ENCODE measurements around the gene IL34. TPM values are rescaled to one million over a fixed set of nuclear protein-coding genes. Genes with fewer than 3 reads are reported as not detected.

Gene IL34
- total RNA-seq, 1 experiment from 2014 or later, result 0.35 TPM

- no peak for TF ChIP-seq CTCF (IDR thresholded peaks at IDR 0.05; ENCODE audit: unreplicated experiment)
- no peak overlapping the region for H3K4me3 Mint-ChIP-seq (ENCODE audit: low read depth, unreplicated experiment)
- CTCF ChIA-PET, result no interaction called here
- DNase-seq, result no peak
- H3K27ac Mint-ChIP-seq (ENCODE audit: unreplicated experiment), result no peak overlapping the region
- no peaks in the 10 kb centered on the region for H3K27me3 Mint-ChIP-seq (ENCODE audit: unreplicated experiment)
- peaks cover 18% of the 10 kb centered on the region for H3K36me3 Mint-ChIP-seq (ENCODE audit: insufficient read depth, unreplicated experiment)
- peaks cover 27% of the 10 kb centered on the region for H3K4me1 Mint-ChIP-seq (ENCODE audit: low read depth, unreplicated experiment)
- no peaks in the 10 kb centered on the region for H3K9me3 Mint-ChIP-seq (ENCODE audit: low read depth, unreplicated experiment)
- intact Hi-C loops (cut with micrococcal nuclease; ENCODE audit: unreplicated experiment), result no loop called here
- no TSS peak for BruUV-seq (replicated peaks)
Observed at GRCh38 chr16:70691223-70692129, 45.1 kb downstream of the IL34 start.

GRCh38 chr16:70692130-70692872, 45.9 kb downstream of the IL34 start:
- Mint-ChIP-seq H3K4me1 (ENCODE audit: low read depth, unreplicated experiment) (peaks cover 27% of the 10 kb centered on the region), H3K9me3 (ENCODE audit: low read depth, unreplicated experiment) (no peaks in the 10 kb centered on the region), H3K4me3 (ENCODE audit: low read depth, unreplicated experiment) (no peak overlapping the region), H3K36me3 (ENCODE audit: insufficient read depth, unreplicated experiment) (peaks cover 16% of the 10 kb centered on the region), H3K27ac (ENCODE audit: unreplicated experiment) (no peak overlapping the region), H3K27me3 (ENCODE audit: unreplicated experiment) (no peaks in the 10 kb centered on the region)
- CTCF ChIA-PET, result no interaction called here
- BruUV-seq (replicated peaks), result no TSS peak
- no peak for DNase-seq
- TF ChIP-seq CTCF (IDR thresholded peaks at IDR 0.05; ENCODE audit: unreplicated experiment), result no peak
- intact Hi-C loops (cut with micrococcal nuclease; ENCODE audit: unreplicated experiment), result no loop called here

- no peak for DNase-seq
- peaks cover 24% of the 10 kb centered on the region for H3K4me1 Mint-ChIP-seq (ENCODE audit: low read depth, unreplicated experiment)
- H3K27me3 Mint-ChIP-seq (ENCODE audit: unreplicated experiment), result no peaks in the 10 kb centered on the region
- no peaks in the 10 kb centered on the region for H3K9me3 Mint-ChIP-seq (ENCODE audit: low read depth, unreplicated experiment)
- CTCF ChIA-PET, result no interaction called here
- no peak overlapping the region for H3K4me3 Mint-ChIP-seq (ENCODE audit: low read depth, unreplicated experiment)
- TF ChIP-seq CTCF (IDR thresholded peaks at IDR 0.05; ENCODE audit: unreplicated experiment), result no peak
- H3K36me3 Mint-ChIP-seq (ENCODE audit: insufficient read depth, unreplicated experiment), result peaks cover 12% of the 10 kb centered on the region
- intact Hi-C loops (cut with micrococcal nuclease; ENCODE audit: unreplicated experiment), result no loop called here
- BruUV-seq (replicated peaks), result no TSS peak
- H3K27ac Mint-ChIP-seq (ENCODE audit: unreplicated experiment), result no peak overlapping the region
Observed at GRCh38 chr16:70692873-70693671, 46.7 kb downstream of the IL34 start.

- Mint-ChIP-seq H3K27me3 (ENCODE audit: unreplicated experiment) (no peaks in the 10 kb centered on the region), H3K36me3 (ENCODE audit: insufficient read depth, unreplicated experiment) (peaks cover 17% of the 10 kb centered on the region), H3K4me1 (ENCODE audit: low read depth, unreplicated experiment) (peaks cover 24% of the 10 kb centered on the region), H3K4me3 (ENCODE audit: low read depth, unreplicated experiment) (no peak overlapping the region), H3K9me3 (ENCODE audit: low read depth, unreplicated experiment) (no peaks in the 10 kb centered on the region), H3K27ac (ENCODE audit: unreplicated experiment) (no peak overlapping the region)
- no TSS peak for BruUV-seq (replicated peaks)
- TF ChIP-seq CTCF (IDR thresholded peaks at IDR 0.05; ENCODE audit: unreplicated experiment), result no peak
- CTCF ChIA-PET, result no interaction called here
- intact Hi-C loops (cut with micrococcal nuclease; ENCODE audit: unreplicated experiment), result no loop called here
- no peak for DNase-seq
Observed at GRCh38 chr16:70694088-70694867, 47.9 kb downstream of the IL34 start.
